Neural cell (in vitro differentiated cells): Measurements from ENCODE around the gene SGPP2.

Experiments used
- CTCF ChIP-seq: fragments of 450-650 bp; IDR thresholded peaks from 2 replicates; pipeline ENCODE4 v1.5.1; 2014; ENCODE audit warnings: antibody characterized with exemption, mild to moderate bottlenecking, moderate library complexity; ENCODE audit not compliant: poor library complexity, severe bottlenecking
- EP300 ChIP-seq: fragments of 450-650 bp; conservative IDR thresholded peaks from 2 replicates; pipeline ENCODE4 v1.6.1; 2014; ENCODE audit warnings: antibody characterized with exemption, mild to moderate bottlenecking, moderate library complexity; ENCODE audit not compliant: poor library complexity, severe bottlenecking
- EZH2 ChIP-seq: fragments of 200-600, 300-800 bp; shearing (Covaris generic), sonication (generic); IDR thresholded peaks from 2 replicates; pipeline ENCODE4 v1.6.1; 2014; ENCODE audit warnings: antibody characterized with exemption, low read length, borderline replicate concordance, mild to moderate bottlenecking; ENCODE audit not compliant: insufficient read depth, poor library complexity, severe bottlenecking
- POLR2AphosphoS5 ChIP-seq: IDR thresholded peaks from 2 replicates; pipeline ENCODE4 v1.6.1; 2012
- RAD21 ChIP-seq: fragments of 450-650 bp; conservative IDR thresholded peaks from 2 replicates; pipeline ENCODE4 v1.6.1; 2014; ENCODE audit warnings: antibody characterized with exemption, mild to moderate bottlenecking, moderate library complexity
- REST ChIP-seq: IDR thresholded peaks from 2 replicates; pipeline ENCODE4 v1.6.1; 2012; ENCODE audit warnings: borderline replicate concordance
- SMC3 ChIP-seq: fragments of 450-650 bp; conservative IDR thresholded peaks from 2 replicates; pipeline ENCODE4 v1.6.1; 2014; ENCODE audit warnings: antibody characterized with exemption, mild to moderate bottlenecking, moderate library complexity; ENCODE audit not compliant: poor library complexity
- TAF1 ChIP-seq: IDR thresholded peaks from 2 replicates; pipeline ENCODE4 v1.6.1; 2012; ENCODE audit warnings: low read depth

- no peak for TF ChIP-seq CTCF
- TF ChIP-seq EP300, result no peak
- TF ChIP-seq EZH2, result no peak
- no peak for TF ChIP-seq REST
- no peak for TF ChIP-seq POLR2AphosphoS5
- TF ChIP-seq SMC3, result no peak
- TF ChIP-seq TAF1, result no peak
- TF ChIP-seq RAD21, result no peak
Measured at GRCh38 chr2:222592176-222592575, 167.8 kb downstream of the SGPP2 start.
